A673 (cell line): ENCODE data around the gene MALL.
"Not testable (repeated sequence)": the region's sequence is repeated elsewhere in the genome, so short reads cannot be mapped to it uniquely, and the experiment has no call there.

Experiments used
- CTCF ChIP-seq: fragments of 300-800, 200-600 bp; sonication (generic); conservative IDR thresholded peaks from 2 replicates; pipeline ENCODE4 v1.5.1; 2017; ENCODE audit warnings: low read depth, mild to moderate bottlenecking, antibody characterized with exemption, low read length, moderate library complexity, mixed read lengths
- EZH2 ChIP-seq: fragments of 200-600 bp; sonication (generic); IDR thresholded peaks from 2 replicates; pipeline ENCODE4 v1.6.1; 2017; ENCODE audit warnings: borderline replicate concordance, low read depth, mild to moderate bottlenecking, mixed read lengths, antibody characterized with exemption, low read length; ENCODE audit not compliant: poor library complexity, severe bottlenecking

DNA sequence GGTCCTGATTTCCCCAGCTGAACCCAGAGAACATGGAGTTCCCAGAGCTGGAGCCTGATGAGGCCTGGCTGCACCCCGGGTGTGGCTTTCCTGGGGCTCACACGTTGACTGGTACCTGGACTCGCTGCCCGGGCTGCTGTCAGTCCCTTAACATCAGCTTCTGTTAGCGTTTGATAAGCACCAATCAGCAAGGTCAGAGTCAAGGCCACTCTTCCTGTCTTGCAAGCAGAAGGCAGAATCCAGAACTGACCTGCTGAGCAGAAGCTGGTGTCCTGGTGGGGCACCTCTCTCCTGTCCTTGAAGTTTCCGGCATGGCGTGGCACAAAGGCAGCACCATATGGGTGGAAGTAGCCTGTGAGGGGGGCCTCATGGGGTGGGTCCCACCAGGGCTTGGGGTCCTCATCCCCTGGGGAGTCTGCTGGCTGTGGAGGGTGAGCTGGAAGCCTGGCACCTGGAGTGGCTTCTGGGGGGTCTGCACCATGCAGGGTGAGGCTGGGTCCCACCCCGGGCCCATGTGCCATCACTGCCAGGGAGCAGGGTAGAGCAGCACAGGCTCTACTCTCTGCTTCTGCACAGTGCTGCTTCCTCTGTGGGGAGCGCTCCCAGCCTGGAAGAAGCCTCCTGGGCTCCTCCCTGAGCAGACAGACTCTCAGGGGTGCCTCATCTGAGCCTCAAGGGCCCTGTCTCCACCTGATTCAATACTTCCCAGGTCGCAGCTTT is 73.5 kb downstream of the MALL start:
- not testable (repeated sequence) for TF ChIP-seq EZH2, CTCF
